H1 (cell line): Measurements from ENCODE around the gene GPR171. TPM values are rescaled to one million over a fixed set of nuclear protein-coding genes. Genes with fewer than 3 reads are reported as not detected.

ENCODE experiments used
- CTCF ChIA-PET: fragments of 300-600 bp; sonication (Branson Sonifier 250); formaldehyde crosslinking; loops from one replicate; lab custom pipeline; 2021; ENCODE audit not compliant: partially characterized antibody; lab: Charles Lee
- POLR2A ChIA-PET: fragments of 300-600 bp; sonication (Branson Sonifier 250); formaldehyde crosslinking; loops from one replicate; lab custom pipeline; 2021; ENCODE audit warnings: inconsistent platforms; ENCODE audit not compliant: partially characterized antibody; lab: Charles Lee
- DNase-seq, 2 experiments: peaks; one replicate each; pipeline versions ENCODE4 v3.0.0 to v3.0.0-alpha.2; 2010 to 2022; ENCODE audit warnings: low spot score in 2 of 2, low read depth in 1 of 2, mixed read lengths in 1 of 2
- FAIRE-seq: peaks from 2 replicates; lab custom pipeline; 2011; peaks lifted over from hg19 to GRCh38; lab: Jason Lieb, UNC
- H2AFZ ChIP-seq: 2 replicates; pipeline ENCODE4 v1.8.1; 2012; ENCODE audit warnings: low read length, inconsistent platforms
- H2AK5ac ChIP-seq: 2 replicates; pipeline ENCODE4 v1.6.1; 2013; ENCODE audit warnings: low read depth, low read length
- H2BK120ac ChIP-seq: replicated peaks from 2 replicates; pipeline ENCODE3; 2013; ENCODE audit warnings: low read depth, low read length, inconsistent platforms
- H2BK12ac ChIP-seq: 2 replicates; pipeline ENCODE4 v1.6.1; 2013; ENCODE audit warnings: low read depth, low read length
- H2BK15ac ChIP-seq: 2 replicates; pipeline ENCODE4 v1.6.1; 2013; ENCODE audit warnings: low read length
- H2BK20ac ChIP-seq: 2 replicates; pipeline ENCODE4 v1.6.1; 2013; ENCODE audit warnings: low read length
- H2BK5ac ChIP-seq: 2 replicates; pipeline ENCODE4 v1.6.1; 2013; ENCODE audit warnings: low read depth, low read length
- H3K14ac ChIP-seq: 2 replicates; pipeline ENCODE4 v1.6.1; 2013; ENCODE audit warnings: inconsistent platforms; ENCODE audit not compliant: insufficient read length
- H3K18ac ChIP-seq: 2 replicates; pipeline ENCODE4 v1.6.1; 2013; ENCODE audit warnings: low read length; ENCODE audit errors: extremely low read depth
- H3K23ac ChIP-seq: 2 replicates; pipeline ENCODE4 v1.6.1; 2013; ENCODE audit warnings: inconsistent platforms; ENCODE audit not compliant: insufficient read length
- H3K23me2 ChIP-seq: 2 replicates; pipeline ENCODE4 v1.6.1; 2013; ENCODE audit warnings: low read depth, low read length
- H3K27ac ChIP-seq: 2 replicates; pipeline ENCODE4 v1.6.1; 2011; ENCODE audit warnings: low read depth, low read length, inconsistent platforms
- H3K27me3 ChIP-seq, 4 experiments: replicated peaks in 1 of 4; 1 replicate in 1 of 4; 2 replicates in 3 of 4; pipeline versions ENCODE4 v1.6.1 to v1.8.1; 2011 to 2013; ENCODE audit warnings: low read length in 3 of 4, mild to moderate bottlenecking in 3 of 4, inconsistent platforms in 2 of 4, mixed read lengths in 2 of 4, moderate library complexity in 1 of 4; ENCODE audit not compliant: control insufficient read depth in 3 of 4, insufficient read depth in 3 of 4; ENCODE audit errors: extremely low read depth in 1 of 4
- H3K36me3 ChIP-seq, 4 experiments: 2 replicates each; pipeline versions ENCODE4 v1.6.1 to v1.8.1; 2011 to 2013; ENCODE audit warnings: mild to moderate bottlenecking in 4 of 4, low read length in 3 of 4, moderate library complexity in 2 of 4, control low read depth in 1 of 4, inconsistent platforms in 1 of 4; ENCODE audit not compliant: insufficient read depth in 4 of 4, control insufficient read depth in 2 of 4
- H3K4ac ChIP-seq: replicated peaks from 2 replicates; pipeline ENCODE3; 2013; ENCODE audit warnings: low read length, low read depth, mixed read lengths, inconsistent platforms; ENCODE audit not compliant: insufficient read length
- H3K4me1 ChIP-seq, 4 experiments: replicated peaks in 1 of 4; 1 replicate in 1 of 4; 2 replicates in 3 of 4; pipeline versions ENCODE4 v1.6.1 to v1.8.1; 2011 to 2013; ENCODE audit warnings: low read length in 3 of 4, inconsistent platforms in 2 of 4, mixed read lengths in 1 of 4; ENCODE audit not compliant: insufficient read depth in 4 of 4, control insufficient read depth in 3 of 4
- H3K4me2 ChIP-seq, 2 experiments: 2 replicates each; pipeline versions ENCODE4 v1.6.1 to v1.8.1; 2011 to 2013; ENCODE audit warnings: low read depth in 2 of 2, low read length in 2 of 2, control low read depth in 1 of 2, inconsistent platforms in 1 of 2, mild to moderate bottlenecking in 1 of 2; ENCODE audit not compliant: insufficient read depth in 1 of 2
- H3K4me3 ChIP-seq, 4 experiments: fragments of 200-600, 300-600 bp in 1 of 4; sonication (generic), shearing (Covaris generic), sonication (Bioruptor Twin) in 1 of 4; 2 replicates each; pipeline versions ENCODE4 v1.5.1 to v1.8.1; 2011 to 2016; ENCODE audit warnings: low read length in 4 of 4, low read depth in 3 of 4, control low read depth in 2 of 4, inconsistent platforms in 2 of 4, mild to moderate bottlenecking in 2 of 4, mixed read lengths in 1 of 4, moderate library complexity in 1 of 4; ENCODE audit not compliant: insufficient read depth in 2 of 4; ENCODE audit errors: extremely low read depth in 1 of 4
- H3K56ac ChIP-seq: replicated peaks from 2 replicates; pipeline ENCODE3; 2013; ENCODE audit warnings: low read depth, mild to moderate bottlenecking, mixed read lengths, low read length, inconsistent platforms; ENCODE audit not compliant: insufficient read length
- H3K79me1 ChIP-seq: 2 replicates; pipeline ENCODE4 v1.6.1; 2013; ENCODE audit warnings: low read depth, low read length, control low read depth
- H3K79me2 ChIP-seq, 2 experiments: 2 replicates each; pipeline versions ENCODE4 v1.6.1 to v1.8.1; 2012 to 2013; ENCODE audit warnings: low read length in 2 of 2, mild to moderate bottlenecking in 2 of 2, inconsistent platforms in 1 of 2; ENCODE audit not compliant: insufficient read depth in 2 of 2, control insufficient read depth in 1 of 2
- H3K9ac ChIP-seq, 4 experiments: replicated peaks in 1 of 4; 1 replicate in 1 of 4; 2 replicates in 3 of 4; pipeline versions ENCODE4 v1.6.1 to v1.8.1; 2011 to 2013; ENCODE audit warnings: low read depth in 3 of 4, low read length in 3 of 4, control low read depth in 2 of 4, mild to moderate bottlenecking in 2 of 4, moderate library complexity in 2 of 4, inconsistent platforms in 1 of 4; ENCODE audit errors: extremely low read depth in 1 of 4
- H3K9me3 ChIP-seq, 2 experiments: 2 replicates each; pipeline versions ENCODE4 v1.6.1 to v1.8.1; 2012 to 2013; ENCODE audit warnings: mild to moderate bottlenecking in 2 of 2, moderate library complexity in 2 of 2, control low read depth in 1 of 2, inconsistent platforms in 1 of 2, low read depth in 1 of 2, low read length in 1 of 2, mixed read lengths in 1 of 2; ENCODE audit not compliant: insufficient read depth in 2 of 2
- H4K20me1 ChIP-seq, 2 experiments: replicated peaks in 1 of 2; 2 replicates each; pipeline versions ENCODE3 to v1.8.1; 2011 to 2013; ENCODE audit warnings: inconsistent platforms in 2 of 2, low read length in 2 of 2, mild to moderate bottlenecking in 1 of 2; ENCODE audit not compliant: insufficient read depth in 2 of 2, control insufficient read depth in 1 of 2
- H4K5ac ChIP-seq: 2 replicates; pipeline ENCODE4 v1.6.1; 2013; ENCODE audit warnings: low read length, low read depth, mixed read lengths, inconsistent platforms; ENCODE audit not compliant: insufficient read length
- H4K8ac ChIP-seq: 2 replicates; pipeline ENCODE4 v1.8.0; 2013; ENCODE audit warnings: mild to moderate bottlenecking, moderate library complexity, low read length, inconsistent platforms; ENCODE audit not compliant: insufficient read depth; ENCODE audit errors: extremely low read depth
- H4K91ac ChIP-seq: replicated peaks from 2 replicates; pipeline ENCODE3; 2013; ENCODE audit warnings: low read length, mixed read lengths, inconsistent platforms; ENCODE audit not compliant: insufficient read length
- BRCA1 ChIP-seq: IDR thresholded peaks from 2 replicates; pipeline ENCODE4 v1.6.1; 2012; ENCODE audit warnings: low read depth, low read length, improper control_type of control experiment
- CTBP2 ChIP-seq: IDR thresholded peaks from 2 replicates; pipeline ENCODE4 v1.7.0; 2011; ENCODE audit warnings: borderline replicate concordance, mild to moderate bottlenecking, moderate library complexity, mixed read lengths, low read length; ENCODE audit not compliant: insufficient read depth, insufficient read length
- EGR1 ChIP-seq: IDR thresholded peaks from 2 replicates; pipeline ENCODE4 v1.6.1; 2011; ENCODE audit warnings: low read depth, low read length, borderline replicate concordance
- EZH2 ChIP-seq: fragments of 200-600 bp; sonication (generic); IDR thresholded peaks from 2 replicates; pipeline ENCODE4 v1.7.1; 2012; ENCODE audit warnings: low read depth, mild to moderate bottlenecking, moderate library complexity, low read length, inconsistent platforms; ENCODE audit not compliant: severe bottlenecking
- GABPA ChIP-seq: IDR thresholded peaks from 2 replicates; pipeline ENCODE4 v1.6.1; 2011; ENCODE audit warnings: mild to moderate bottlenecking, low read length, moderate library complexity, borderline replicate concordance; ENCODE audit not compliant: insufficient read depth
- NRF1 ChIP-seq: IDR thresholded peaks from 2 replicates; pipeline ENCODE4 v1.6.1; 2011; ENCODE audit warnings: mild to moderate bottlenecking, low read depth, low read length, improper control_type of control experiment
- RFX5 ChIP-seq: IDR thresholded peaks from 2 replicates; pipeline ENCODE4 v1.6.1; 2011; ENCODE audit warnings: low read depth, low read length, improper control_type of control experiment, borderline replicate concordance
- SIRT6 ChIP-seq: IDR thresholded peaks from one replicate; pipeline ENCODE4 v1.7.1; 2012; ENCODE audit warnings: low read length, inconsistent platforms
- WGBS, 2 experiments: shearing (Covaris generic) in 1 of 2; methylation state at CpG; one replicate each; pipeline versions ENCODE4 v1.1.6 to v1.1.7; 2013 to 2015; ENCODE audit warnings: low lambda C conversion rate in 2 of 2, mixed read lengths in 2 of 2, inconsistent platforms in 1 of 2, low coverage in 1 of 2, missing lambda C conversion rate in 1 of 2; ENCODE audit not compliant: insufficient replicate concordance in 2 of 2, insufficient coverage in 1 of 2, insufficient read length in 1 of 2; ENCODE audit errors: extremely low coverage in 1 of 2, missing lambda C conversion rate in 1 of 2; 5-methylcytosine and 5-hydroxymethylcytosine counted together
- polyA plus RNA-seq, 7 experiments: library from polyadenylated mRNA; depleted of rRNA in 3 of 7; stranded (reverse) in 5 of 7; unstranded in 2 of 7; fragments of >200 nt in 5 of 7; fragments of 200-250 nt in 2 of 7; gene quantifications; 1 replicate in 5 of 7; 2 replicates in 1 of 7; 4 replicates in 1 of 7; pipeline versions ENCODE4 v1.2.1 to v1.2.3, GENCODE V29; 2011 to 2013; ENCODE audit warnings: missing spikeins in 2 of 7, mixed read lengths in 2 of 7
- total RNA-seq: library from RNA; stranded (reverse); fragmentation: NEBNext Ultra II Directional; extraction: Animal tissue kit (Norgen Biotek cat#: 25700); gene quantifications from 2 replicates; pipeline ENCODE4 v1.2.1, GENCODE V29; 2021
- TF ChIP-seq, protein P1 (sequence below): IDR thresholded peaks from 2 replicates; pipeline ENCODE4 v1.6.1; 2012; ENCODE audit warnings: low read length, inconsistent platforms
- TF ChIP-seq, protein P2 (sequence below): IDR thresholded peaks from 2 replicates; pipeline ENCODE4 v1.6.1; 2012; ENCODE audit warnings: inconsistent platforms

Gene GPR171
- total and polyA plus RNA-seq, 2 of the 8 experiments (the other 6 are each of a cell fraction or from before 2014, with no cell fraction given): not detected

DNA sequence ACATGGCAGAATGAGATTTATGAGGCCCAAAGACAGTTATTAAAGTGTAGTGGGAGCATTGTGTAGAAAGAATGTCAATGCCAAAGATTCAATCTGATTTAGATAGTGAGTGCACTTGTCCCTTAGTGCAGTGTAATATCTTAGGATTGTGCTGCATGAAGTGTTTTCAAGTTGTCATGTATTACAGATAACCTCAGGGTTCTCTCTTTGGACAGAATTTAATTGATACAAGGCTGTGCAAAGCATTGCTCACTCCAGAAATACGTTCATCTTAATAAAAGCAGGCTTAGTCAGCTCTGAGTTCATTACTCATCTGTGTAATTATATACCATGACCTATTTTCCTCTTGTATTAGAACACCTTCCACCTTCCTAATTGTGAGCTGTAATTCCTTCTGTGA is 16.0 kb upstream of the GPR171 start:
- H2AK5ac ChIP-seq: no peak overlapping the region
- H3K4me3 ChIP-seq: no peak overlapping the region
- H3K27me3 ChIP-seq: no peaks in the 10 kb centered on the region
- DNase-seq (no peak), FAIRE-seq (no peak)
- no peak overlapping the region for H4K5ac ChIP-seq
- H3K79me2 ChIP-seq: no peaks in the 10 kb centered on the region
- peaks cover 0 to 6% (median 4%) of the 10 kb centered on the region in 4 experiments; a peak in 4 of 7 replicates for H3K4me1 ChIP-seq
- no peak overlapping the region for H4K91ac ChIP-seq
- H4K20me1 ChIP-seq: no peaks in the 10 kb centered on the region
- no peak overlapping the region for H3K27ac ChIP-seq
- TF ChIP-seq, protein P1, sequence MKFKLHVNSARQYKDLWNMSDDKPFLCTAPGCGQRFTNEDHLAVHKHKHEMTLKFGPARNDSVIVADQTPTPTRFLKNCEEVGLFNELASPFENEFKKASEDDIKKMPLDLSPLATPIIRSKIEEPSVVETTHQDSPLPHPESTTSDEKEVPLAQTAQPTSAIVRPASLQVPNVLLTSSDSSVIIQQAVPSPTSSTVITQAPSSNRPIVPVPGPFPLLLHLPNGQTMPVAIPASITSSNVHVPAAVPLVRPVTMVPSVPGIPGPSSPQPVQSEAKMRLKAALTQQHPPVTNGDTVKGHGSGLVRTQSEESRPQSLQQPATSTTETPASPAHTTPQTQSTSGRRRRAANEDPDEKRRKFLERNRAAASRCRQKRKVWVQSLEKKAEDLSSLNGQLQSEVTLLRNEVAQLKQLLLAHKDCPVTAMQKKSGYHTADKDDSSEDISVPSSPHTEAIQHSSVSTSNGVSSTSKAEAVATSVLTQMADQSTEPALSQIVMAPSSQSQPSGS: no peak
- TF ChIP-seq GABPA: no peak
- no peak for TF ChIP-seq SIRT6
- no peak for TF ChIP-seq EZH2
- no peak for TF ChIP-seq RFX5
- TF ChIP-seq CTBP2: no peak
- TF ChIP-seq NRF1: no peak
- TF ChIP-seq EGR1: no peak
- TF ChIP-seq, protein P2, sequence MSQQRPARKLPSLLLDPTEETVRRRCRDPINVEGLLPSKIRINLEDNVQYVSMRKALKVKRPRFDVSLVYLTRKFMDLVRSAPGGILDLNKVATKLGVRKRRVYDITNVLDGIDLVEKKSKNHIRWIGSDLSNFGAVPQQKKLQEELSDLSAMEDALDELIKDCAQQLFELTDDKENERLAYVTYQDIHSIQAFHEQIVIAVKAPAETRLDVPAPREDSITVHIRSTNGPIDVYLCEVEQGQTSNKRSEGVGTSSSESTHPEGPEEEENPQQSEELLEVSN: no peak
- no peak for TF ChIP-seq BRCA1
- ChIA-PET POLR2A (no interaction called here), CTCF (interaction anchor here (0.6 to 2.7 kb wide), 7 partner anchors 10 to 597 kb away, joined by 3 to 9 read pairs (median 4); partner anchors contain the start of gene P2RY13)
- H3K36me3 ChIP-seq: peaks cover 0 to 5% (median 0%) of the 10 kb centered on the region in 4 experiments; a peak in 1 of 8 replicates
- no peak overlapping the region for H4K8ac ChIP-seq
- no peaks in the 10 kb centered on the region for H3K79me1 ChIP-seq
- H2AFZ ChIP-seq: no peak overlapping the region
- H3K18ac ChIP-seq: no peak overlapping the region
- no peak overlapping the region for H2BK20ac ChIP-seq
- H3K23ac ChIP-seq: no peak overlapping the region
- no peak overlapping the region for H2BK15ac ChIP-seq
- H2BK120ac ChIP-seq: no peak overlapping the region
- no peak overlapping the region for H2BK12ac ChIP-seq
- no peaks in the 10 kb centered on the region for H3K23me2 ChIP-seq
- 92% methylated on average over 1 of the region's 1 CpG; no CpG with 5 or more reads in 1 of the 2 experiments for WGBS, 2 experiments
- no peak overlapping the region for H3K4me2 ChIP-seq
- H2BK5ac ChIP-seq: no peak overlapping the region
- H3K14ac ChIP-seq: no peak overlapping the region
- no peak overlapping the region for H3K4ac ChIP-seq
- no peaks in the 10 kb centered on the region; a peak in 1 of 4 replicates for H3K9me3 ChIP-seq
- no peak overlapping the region for H3K9ac ChIP-seq
- no peak overlapping the region for H3K56ac ChIP-seq
